ENCODE results near the gene KLHL17.

Gene KLHL17

DNA sequence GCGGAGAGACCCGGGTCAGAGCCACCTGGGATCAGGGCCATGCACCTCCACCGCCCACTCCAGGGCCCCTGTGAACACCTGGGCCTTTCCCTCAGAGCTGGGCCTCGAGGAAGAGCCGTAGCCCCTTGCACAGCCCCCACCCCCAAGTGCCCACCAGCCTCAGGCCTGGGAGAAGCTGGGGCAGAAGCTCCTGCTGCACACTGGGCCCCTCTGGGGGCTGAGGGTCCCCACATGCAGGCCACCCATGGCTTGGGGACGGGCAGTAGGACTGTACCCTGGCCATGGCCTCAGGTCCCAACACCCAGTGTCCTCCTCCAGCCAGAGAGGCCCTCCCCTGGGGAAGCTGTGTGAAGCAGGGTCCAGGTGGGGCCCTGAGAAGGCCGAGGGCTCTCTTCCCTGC lies 7.8 kb upstream of the KLHL17 start:
- no peak for DNase-seq (ENCODE audit: low read depth)

DNA sequence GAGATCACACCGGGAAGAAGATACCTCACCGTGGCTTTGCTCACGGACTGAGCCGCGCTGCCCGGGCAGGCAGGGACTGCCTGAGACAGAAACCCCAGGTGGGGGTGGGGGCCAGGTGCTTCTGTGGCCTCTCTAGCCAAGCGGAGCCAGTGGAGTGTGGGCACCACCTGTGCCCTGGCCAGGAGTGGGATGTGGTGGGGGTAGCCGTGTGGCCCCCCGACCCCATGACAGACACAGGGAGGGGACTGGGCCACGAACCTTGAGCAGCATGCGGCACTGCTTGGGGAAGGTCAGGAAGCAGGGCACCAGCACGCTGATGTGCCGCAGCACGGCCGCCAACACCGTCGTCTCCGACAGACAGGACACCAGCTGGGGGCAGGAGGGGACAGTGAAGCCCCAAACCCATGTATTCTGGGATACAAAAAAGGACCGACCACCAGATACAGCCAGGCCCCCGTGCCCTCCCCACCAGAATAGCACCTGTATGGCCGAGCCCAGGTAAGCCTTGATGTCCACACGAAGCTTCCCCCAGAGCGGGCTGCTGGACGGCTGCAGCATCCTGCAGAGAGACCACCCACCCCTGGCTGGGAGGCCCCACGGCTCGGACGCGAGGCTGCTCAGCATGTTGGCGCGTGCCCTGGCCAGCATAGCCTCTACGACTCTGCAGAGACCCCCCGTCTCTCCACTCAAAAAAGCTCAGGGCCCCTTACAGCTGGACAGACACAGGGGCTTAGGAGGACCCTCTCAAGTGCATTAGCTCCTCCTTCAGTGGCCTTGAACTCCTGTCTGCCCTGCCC lies 6.7 kb upstream of the KLHL17 start:
- DNase-seq (ENCODE audit: low read depth): no peak

DNA sequence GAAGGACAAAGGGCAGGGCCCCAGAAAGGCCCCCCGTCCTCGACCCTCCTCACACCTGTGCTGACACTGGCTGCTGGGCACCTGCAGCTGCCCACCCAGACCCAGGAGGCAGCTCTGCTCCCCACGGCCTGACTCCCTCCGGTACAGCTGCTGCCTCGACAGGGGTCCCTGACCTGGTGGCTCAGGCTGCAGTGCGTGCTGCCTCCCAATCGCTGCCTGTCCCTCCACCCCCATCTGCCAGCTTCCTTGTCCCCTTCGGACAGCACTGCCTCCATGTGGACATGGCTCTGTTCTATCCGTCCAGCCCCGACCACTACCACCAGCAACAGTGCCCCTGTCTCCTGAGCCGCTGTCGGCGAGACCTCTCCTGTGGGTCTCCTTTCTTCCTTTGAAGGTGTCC lies 5.5 kb upstream of the KLHL17 start:
- DNase-seq (ENCODE audit: low read depth): no peak

DNA sequence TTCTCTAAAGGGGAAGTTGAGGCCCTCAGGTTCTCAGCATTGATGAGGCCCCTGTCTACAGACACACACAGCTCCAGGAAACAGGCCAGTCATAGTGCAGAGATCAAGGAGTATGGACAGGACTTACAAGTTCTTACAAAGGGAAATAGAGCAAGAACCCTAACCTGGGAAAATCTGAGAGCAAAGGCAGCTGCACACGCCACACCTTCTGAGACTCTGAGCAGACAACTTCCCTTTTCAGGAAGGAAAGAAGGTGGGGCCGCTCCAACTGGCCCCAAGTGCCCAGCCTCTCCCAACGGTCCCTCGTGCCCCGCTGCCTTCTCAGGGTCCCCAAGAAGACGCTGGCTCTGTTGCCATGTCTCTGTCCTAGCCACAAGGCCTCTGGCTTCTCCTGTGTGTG lies 4.9 kb upstream of the KLHL17 start:
- DNase-seq (ENCODE audit: low read depth): no peak

DNA sequence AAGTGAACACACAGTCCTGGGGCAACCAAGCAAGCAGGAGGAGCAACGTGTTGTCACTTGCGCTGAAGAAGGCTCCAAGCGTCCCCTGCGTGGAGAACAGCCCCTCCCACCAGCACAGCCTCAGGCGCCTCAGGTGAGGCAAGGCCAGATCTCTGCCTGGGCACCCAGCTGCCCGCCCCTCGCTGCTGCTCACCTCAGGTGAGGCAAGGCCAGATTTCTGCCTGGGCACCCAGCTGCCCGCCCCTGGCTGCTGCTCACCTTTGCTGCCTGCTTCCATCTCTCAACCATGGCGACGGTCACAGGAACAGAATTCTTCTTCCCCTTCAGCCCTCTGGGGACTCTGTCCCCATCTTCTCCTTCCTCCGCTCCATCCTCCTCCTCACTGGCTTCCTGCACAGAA lies 3.7 kb upstream of the KLHL17 start:
- DNase-seq (ENCODE audit: low read depth): no peak

DNA sequence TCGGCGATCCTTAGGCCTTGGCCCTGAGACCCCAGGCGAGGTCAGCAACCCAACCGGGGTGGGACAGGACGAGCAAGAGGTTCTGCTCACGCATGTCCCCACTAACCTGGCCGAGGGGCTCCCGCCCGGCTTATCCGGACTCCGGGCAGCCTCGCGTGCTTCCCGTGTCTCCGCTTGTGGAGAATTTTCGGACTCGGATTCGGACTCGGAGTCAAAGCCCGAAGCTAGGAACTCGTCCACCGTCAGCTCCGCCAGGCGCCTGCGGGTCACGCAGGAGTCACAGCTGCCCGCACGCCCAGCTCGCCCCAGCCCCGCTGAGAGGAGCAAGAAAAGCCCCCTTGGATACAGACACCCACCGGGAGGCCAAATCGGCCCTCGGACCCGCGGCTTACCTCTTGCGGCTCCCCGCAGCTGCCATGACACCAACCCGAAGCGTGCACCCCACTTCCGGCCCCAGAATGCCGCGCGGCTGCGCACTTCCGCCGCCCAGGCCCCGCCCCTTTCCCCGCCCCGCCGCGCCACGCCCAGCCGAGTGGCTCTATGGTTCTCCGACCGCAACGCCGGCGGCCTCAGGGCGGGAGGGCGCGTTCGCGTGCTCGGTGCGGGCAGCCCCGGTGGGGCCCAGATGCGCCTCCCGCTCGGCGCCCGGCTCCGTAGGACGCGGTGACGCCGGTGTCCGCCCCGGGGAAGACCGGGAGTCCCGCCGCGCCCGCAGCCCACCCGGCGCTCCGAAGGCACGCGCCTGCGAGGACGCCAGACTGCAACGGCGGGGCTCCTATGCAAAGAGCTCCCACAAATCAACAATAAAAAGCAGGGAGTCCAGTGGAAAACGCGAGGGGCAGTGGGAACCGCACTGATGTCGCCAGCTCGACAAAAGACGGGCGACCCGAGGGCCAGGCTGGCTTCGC lies 1.3 kb upstream of the KLHL17 start, which contains the start of gene NOC2L:
NOC2L (minus strand) TSS at position 434 of the 908 bp plus-strand sequence; CDS start at position 418, 16 bp downstream.
- peak; percentile 38 for DNase-seq (ENCODE audit: low read depth)

DNA sequence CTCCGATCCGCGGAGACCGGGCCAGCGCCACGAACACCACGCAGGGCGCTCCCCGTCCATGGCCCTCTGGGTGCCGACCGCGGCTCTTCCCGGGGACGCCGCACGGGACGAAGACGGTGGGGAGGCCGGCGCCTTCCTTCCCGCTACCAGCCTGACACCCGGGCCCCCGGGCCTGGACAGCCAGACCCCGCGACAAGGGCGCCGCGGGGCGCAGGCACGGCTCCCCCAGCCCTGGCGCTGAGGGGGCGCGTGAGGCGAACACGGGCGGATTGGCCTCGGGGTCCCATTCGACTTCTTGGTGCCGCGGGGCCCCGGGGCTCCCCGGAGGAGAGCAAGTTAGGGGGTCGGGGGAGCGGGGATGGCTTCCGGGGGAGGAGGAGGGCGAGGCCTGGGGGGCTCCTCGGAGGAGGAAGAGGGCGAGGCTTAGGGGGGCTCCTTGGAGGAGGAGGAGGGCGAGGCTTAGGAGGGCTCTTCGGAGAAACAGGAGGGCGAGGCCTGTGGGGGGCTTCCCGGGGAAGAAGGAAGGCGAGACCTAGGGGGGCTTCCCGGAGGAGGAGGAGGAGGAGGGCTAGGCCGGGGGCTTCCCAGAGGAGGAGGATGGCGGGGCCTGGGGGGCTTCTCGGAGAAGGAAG lies 537 bp upstream of the KLHL17 start:
- no peak for DNase-seq (ENCODE audit: low read depth)

DNA sequence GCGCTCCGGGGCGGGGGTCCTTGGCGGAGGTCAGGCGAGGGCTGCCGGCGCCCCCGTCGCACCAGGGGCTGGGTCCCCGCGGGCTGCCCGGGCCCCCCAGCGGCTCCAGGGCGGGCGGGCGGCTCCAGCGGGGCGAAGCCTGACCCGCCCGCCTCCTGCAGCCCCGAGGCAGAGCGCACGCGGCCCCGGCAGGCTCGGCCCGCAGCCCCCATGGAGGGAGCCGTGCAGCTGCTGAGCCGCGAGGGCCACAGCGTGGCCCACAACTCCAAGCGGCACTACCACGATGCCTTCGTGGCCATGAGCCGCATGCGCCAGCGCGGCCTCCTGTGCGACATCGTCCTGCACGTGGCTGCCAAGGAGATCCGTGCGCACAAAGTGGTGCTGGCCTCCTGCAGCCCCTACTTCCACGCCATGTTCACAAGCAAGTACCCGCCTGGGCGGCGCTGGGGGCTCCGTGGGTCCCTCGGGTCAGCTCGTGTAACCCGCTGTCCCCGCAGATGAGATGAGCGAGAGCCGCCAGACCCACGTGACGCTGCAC lies 817 bp downstream of the KLHL17 start:
- DNase-seq (ENCODE audit: low read depth): no peak

DNA sequence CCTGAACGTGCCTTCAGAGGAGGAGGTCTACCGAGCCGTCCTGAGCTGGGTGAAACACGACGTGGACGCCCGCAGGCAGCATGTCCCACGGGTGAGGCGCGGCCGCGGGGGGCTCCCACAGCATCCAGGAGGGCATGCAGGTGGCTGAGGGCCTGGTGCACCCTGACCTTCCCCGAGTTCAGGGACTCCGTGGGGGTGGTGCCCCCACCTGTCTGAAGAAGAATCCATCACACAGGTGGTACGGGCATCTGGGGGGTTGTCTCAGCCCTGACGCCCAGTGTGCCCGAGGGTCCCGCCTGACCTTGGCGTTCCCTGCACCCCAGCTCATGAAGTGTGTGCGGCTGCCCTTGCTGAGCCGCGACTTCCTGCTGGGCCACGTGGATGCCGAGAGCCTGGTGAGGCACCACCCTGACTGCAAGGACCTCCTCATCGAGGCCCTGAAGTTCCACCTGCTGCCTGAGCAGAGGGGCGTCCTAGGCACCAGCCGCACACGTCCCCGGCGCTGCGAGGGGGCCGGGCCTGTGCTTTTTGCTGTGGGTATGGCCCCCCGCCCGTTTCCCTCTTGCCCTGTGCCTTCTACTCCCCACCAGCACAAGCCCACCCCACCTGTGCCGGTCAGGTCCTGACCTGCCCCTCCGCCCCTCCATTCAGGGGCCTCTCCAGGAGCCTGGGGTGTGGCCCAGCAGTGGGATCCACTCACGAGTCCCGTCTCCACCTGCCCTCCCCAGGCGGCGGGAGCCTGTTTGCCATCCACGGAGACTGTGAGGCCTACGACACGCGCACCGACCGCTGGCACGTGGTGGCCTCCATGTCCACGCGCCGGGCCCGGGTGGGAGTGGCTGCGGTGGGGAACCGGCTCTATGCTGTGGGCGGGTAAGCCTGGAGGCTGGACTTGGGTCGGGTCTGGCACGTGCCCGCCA lies 2.3 kb downstream of the KLHL17 start:
- no peak for DNase-seq (ENCODE audit: low read depth)

DNA sequence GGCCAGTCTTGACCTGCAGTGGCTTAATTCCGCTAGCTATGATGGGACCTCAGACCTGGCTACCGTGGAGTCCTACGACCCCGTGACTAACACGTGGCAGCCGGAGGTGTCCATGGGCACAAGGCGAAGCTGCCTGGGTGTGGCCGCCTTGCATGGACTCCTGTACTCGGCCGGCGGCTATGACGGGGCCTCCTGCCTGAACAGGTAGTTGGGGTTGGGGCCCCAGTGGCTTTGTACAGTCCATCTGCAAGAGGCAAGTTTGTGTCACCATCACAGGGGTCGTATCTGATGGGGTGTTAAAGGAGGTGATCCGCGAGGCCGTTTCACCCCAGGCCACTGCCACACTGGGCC lies 2.9 kb downstream of the KLHL17 start:
- DNase-seq (ENCODE audit: low read depth): no peak

DNA sequence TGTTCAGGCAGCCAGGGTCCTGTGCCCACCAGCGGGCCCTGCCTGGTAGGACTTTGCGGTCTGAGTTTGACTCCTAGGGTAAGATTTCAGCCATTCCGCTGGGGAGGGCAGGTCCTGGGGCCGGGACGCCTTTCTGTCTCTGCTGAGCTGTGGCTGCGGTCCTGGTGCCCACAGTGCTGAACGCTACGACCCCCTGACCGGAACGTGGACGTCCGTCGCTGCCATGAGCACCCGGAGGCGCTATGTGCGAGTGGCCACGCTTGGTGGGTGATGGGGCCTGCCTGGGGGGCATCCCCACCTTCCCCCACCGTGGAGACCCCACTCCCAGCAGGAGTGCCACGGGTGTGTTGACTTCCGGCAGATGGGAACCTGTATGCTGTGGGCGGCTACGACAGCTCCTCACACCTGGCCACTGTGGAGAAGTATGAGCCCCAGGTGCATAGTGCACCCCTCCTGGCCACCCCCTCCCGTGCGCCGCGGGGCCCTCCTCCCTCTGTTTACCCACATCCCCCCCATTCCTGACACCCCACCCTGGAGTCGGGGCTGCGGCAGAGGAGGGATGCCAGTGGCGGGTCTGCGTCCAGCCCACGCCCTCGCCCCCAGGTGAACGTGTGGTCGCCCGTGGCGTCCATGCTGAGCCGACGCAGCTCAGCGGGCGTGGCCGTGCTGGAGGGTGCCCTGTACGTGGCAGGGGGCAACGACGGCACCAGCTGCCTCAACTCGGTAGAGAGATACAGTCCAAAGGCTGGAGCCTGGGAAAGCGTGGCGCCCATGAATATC lies 3.6 kb downstream of the KLHL17 start:
- DNase-seq (ENCODE audit: low read depth): no peak

DNA sequence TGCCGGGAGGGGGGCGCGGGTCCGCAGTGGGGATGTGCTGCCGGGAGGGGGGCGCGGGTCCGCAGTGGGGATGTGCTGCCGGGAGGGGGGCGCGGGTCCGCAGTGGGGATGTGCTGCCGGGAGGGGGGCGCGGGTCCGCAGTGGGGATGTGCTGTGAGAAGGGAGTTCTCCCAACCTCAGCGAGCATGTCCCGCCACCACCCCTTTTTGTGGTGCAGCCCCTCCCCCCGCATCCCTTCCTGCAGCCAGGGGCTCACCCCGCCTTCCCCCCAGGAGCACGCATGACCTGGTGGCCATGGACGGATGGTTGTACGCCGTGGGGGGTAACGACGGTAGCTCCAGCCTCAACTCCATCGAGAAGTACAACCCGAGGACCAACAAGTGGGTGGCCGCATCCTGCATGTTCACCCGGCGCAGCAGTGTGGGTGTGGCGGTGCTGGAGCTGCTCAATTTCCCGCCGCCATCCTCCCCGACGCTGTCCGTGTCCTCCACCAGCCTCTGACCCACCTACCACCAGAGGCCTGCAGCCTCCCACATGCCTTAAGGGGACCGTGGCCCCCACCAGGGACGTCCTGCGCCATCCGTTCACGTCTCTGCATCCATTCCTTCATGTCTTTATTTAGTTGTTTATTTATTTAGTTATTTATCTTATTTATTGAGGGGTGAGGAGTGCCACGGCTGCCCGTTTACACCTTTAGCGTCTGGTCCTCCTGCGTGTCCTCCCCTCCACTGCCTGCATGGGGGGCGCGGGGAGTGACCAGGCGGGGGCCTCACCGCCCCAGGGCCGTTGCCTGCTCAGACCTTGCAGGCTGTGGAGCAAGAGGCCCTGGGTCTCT lies 4.5 kb downstream of the KLHL17 start:
- no peak for DNase-seq (ENCODE audit: low read depth)

DNA sequence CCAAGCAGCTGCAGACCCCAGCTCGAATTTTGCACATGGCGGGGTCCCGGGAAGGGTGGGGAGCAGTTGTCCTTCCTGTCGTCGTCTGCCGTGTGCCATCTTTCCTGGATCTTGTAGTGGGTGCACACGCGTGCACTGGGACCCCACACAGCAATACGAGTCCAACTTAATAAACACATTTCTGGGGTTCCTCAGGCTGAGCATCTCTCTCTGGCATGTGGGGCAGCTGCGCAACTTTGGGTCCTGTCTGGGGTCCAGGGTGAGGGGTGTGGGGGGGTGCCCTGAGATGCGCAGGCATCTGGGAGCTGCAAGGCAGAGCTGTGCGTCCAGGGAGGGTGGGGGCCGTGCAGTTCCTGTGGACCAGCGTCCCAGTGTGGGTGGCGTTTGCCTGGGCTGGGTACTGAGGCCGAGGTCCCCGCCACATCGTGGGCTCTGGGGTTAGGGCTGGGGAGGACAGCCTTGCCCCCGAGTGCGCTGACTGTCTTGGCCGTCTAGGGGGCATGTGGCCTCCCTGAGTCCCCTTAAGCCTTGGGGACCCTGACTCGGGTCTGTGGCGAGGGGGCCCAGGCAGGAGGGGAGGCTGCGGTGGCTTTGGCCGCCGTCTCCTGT lies 5.2 kb downstream of the KLHL17 start:
- no peak for DNase-seq (ENCODE audit: low read depth)

DNA sequence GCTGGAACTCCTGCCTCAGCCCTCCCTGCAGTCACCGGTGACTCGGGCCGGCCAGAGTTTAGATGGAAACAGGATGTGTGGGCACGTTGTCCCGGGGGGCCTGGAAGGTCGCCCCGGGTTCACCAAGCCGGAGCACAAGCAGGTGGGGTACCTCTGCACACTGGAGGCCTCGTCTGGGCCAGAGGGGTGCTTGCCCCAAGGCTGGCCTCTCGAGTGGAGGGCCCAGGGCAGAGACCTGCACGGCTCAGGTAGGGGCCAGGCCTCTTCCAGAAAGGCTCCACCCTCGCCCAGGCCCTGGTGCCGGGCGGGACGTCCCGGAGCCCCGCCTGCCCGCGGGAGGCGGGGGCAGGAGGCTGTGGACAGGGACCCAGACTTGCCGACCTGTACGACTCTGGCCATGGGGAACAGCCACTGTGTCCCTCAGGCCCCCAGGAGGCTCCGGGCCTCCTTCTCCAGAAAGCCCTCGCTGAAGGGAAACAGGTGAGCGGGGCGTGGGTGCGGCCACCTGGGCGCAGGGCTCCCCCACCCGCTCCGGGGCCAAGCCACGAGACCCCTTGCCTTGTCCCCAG lies 5.8 kb downstream of the KLHL17 start, which contains the start of gene PLEKHN1:
PLEKHN1 (plus strand) TSS at position 348 of the 569 bp plus-strand sequence; CDS start at position 398, 50 bp downstream.
- peak; percentile 60 for DNase-seq (ENCODE audit: low read depth)

DNA sequence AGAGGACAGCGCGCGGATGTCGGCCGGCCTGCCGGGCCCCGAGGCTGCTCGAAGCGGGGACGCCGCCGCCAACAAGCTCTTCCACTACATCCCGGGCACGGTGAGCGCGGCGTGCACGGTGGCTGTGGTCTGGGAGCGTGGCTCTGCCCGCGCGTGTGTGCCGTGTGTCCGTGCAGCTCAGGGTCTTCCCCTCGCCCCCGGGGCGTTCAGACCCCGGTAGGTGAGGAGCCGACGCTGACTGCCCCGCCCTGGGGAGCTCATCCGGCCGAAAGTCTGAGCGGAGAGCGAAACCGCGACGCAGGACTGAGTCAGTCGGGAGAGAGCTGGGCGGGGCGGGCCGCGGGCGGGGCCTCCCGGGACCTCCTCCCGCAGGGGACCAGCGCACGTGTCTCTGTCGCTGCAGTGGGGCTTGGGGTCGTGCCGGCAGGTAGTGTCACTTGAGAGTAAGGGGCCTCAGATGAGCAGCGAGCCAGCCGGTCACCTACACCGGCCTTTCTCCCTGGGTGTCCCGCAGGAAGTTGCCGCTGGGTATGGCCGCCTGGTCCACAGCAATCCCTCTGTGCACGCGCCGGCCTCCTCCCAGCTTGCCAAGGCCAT lies 6.4 kb downstream of the KLHL17 start:
- DNase-seq (ENCODE audit: low read depth): peak; percentile 58

DNA sequence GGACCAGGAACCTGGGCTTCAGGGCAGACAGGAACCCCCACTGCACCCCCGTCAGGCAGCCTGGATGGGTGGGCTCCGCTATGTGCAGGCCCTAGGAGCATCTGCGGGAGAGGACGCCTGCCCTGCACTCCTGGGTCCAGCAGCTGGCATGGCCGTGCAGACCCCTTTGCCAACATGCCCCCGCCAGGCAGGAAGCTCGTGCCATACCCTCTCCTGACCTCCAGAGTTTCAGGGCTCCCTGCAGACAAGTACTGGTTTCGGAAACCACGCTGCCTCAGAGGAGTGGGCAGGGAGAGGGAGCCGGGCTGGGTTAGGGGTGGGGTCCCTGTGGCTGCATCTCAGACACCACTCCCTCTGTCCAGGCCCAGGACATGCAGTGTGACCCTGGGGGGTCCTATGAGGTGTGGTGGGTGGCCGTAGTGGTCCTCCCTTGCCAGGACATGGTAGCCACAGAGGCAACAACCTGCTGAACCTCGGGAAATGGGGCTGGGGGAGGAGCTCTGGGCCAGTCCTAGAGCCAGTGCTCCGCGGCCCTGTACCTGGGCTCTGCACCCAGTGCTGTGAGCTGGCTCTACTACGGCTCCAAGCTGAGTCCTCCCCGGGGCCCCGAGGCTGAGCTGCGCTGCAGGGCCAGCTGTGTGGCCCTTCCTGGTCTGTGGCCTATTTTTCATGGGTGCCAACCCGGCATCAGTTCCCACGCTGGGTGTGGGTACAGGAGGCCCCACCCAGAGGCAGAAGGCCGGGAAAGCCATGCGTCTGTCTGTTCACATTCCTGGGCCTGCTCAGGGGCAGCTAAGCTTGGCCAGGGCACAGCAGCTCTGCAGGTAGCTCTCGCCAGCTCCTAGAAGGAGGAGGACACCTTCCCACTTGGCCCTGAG lies 7.3 kb downstream of the KLHL17 start:
- no peak for DNase-seq (ENCODE audit: low read depth)

DNA sequence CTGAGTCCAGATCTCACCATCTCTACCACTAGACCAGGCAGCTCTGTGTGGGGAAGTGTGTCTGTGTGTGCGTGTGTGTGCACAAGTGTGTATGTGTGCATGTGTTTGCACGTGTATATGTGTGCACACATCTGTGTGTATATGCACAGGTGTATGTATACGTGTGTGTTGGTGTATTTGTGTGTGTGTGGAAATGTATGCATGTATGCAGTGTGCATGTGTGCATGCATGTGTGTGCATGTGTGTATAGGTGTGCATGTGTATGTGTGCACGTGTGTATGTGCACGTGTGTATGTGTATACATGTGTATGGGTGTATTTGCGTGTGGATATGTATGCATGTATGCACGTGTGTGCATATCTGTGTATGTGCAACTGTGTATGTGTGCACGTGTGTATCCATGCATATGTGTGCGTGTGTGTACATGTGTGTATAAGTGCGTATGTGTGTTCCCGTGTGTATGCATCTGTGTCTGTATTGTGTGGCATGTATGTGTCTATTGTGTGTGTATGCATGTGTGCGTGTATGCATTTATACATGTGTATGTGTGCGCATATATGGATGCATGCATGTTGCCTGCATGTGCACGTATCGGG lies 9.0 kb downstream of the KLHL17 start:
- no peak for DNase-seq (ENCODE audit: low read depth)
